Endodermal cell (in vitro differentiated cells): ENCODE results near the gene KIF3B. TPM values are rescaled to one million over a fixed set of nuclear protein-coding genes. Genes with fewer than 3 reads are reported as not detected.

ENCODE experiments used
- DNase-seq: peaks from one replicate; pipeline ENCODE4 v3.0.0-alpha.2; 2017
- H3K27ac ChIP-seq: 2 replicates; pipeline ENCODE4 v1.5.1; 2013; ENCODE audit warnings: mild to moderate bottlenecking, low read depth, low read length, moderate library complexity
- H3K27me3 ChIP-seq: 2 replicates; pipeline ENCODE4 v1.6.1; 2013; ENCODE audit warnings: mild to moderate bottlenecking, low read length, moderate library complexity; ENCODE audit not compliant: insufficient read depth, control insufficient read depth, poor library complexity, severe bottlenecking
- H3K36me3 ChIP-seq: 2 replicates; pipeline ENCODE4 v1.7.0; 2013; ENCODE audit warnings: mild to moderate bottlenecking, low read length, moderate library complexity; ENCODE audit not compliant: control insufficient read depth, insufficient read depth
- H3K4me1 ChIP-seq: one replicate; pipeline ENCODE4 v1.7.0; 2013; ENCODE audit warnings: low read length; ENCODE audit not compliant: control insufficient read depth, insufficient read depth
- H3K4me3 ChIP-seq: 2 replicates; pipeline ENCODE4 v1.5.1; 2013; ENCODE audit warnings: mild to moderate bottlenecking, low read length, moderate library complexity
- H3K9ac ChIP-seq: 2 replicates; pipeline ENCODE4 v1.6.1; 2013; ENCODE audit warnings: mild to moderate bottlenecking, low read length, moderate library complexity; ENCODE audit not compliant: poor library complexity, severe bottlenecking; ENCODE audit errors: extremely low read depth
- H3K9me3 ChIP-seq: 2 replicates; pipeline ENCODE4 v1.6.1; 2013; ENCODE audit warnings: mild to moderate bottlenecking, low read length, moderate library complexity; ENCODE audit not compliant: control insufficient read depth
- H3K27ac Mint-ChIP-seq: 2 replicates; pipeline ENCODE4 v1.8.0; 2020; ENCODE audit warnings: mixed read lengths
- H3K27me3 Mint-ChIP-seq: 2 replicates; pipeline ENCODE4 v1.8.0; 2021; ENCODE audit warnings: mild to moderate bottlenecking, mixed read lengths; ENCODE audit not compliant: insufficient read depth
- H3K36me3 Mint-ChIP-seq: 2 replicates; pipeline ENCODE4 v1.8.0; 2020; ENCODE audit warnings: low read depth, mixed read lengths
- H3K4me1 Mint-ChIP-seq: 2 replicates; pipeline ENCODE4 v1.8.0; 2020; ENCODE audit warnings: mixed read lengths
- H3K4me3 Mint-ChIP-seq: 2 replicates; pipeline ENCODE4 v1.8.0; 2020; ENCODE audit warnings: mild to moderate bottlenecking, moderate library complexity, mixed read lengths
- H3K9me3 Mint-ChIP-seq: 2 replicates; pipeline ENCODE4 v1.8.0; 2020; ENCODE audit warnings: mild to moderate bottlenecking, mixed read lengths
- CTCF ChIP-seq: fragments of 200-600 bp; sonication (generic); conservative IDR thresholded peaks from 2 replicates; pipeline ENCODE4 v1.5.0; 2021; ENCODE audit warnings: antibody characterized with exemption, mild to moderate bottlenecking
- WGBS, 2 experiments: methylation state at CpG; one replicate each; pipeline versions ENCODE4 v1.1.5 to v1.1.7; 2013; ENCODE audit warnings: missing lambda C conversion rate in 2 of 2, mixed read lengths in 1 of 2; ENCODE audit not compliant: insufficient coverage in 1 of 2, insufficient read length in 1 of 2; 5-methylcytosine and 5-hydroxymethylcytosine counted together
- total RNA-seq, 2 donors: library from RNA; stranded (reverse); fragmentation: NEBNext Ultra II Directional in 1 of 2; extraction: Animal tissue kit (Norgen Biotek cat#: 25700) in 1 of 2; gene quantifications; 2 replicates in 1 of 2; 3 replicates in 1 of 2; pipeline ENCODE4 v1.2.1, GENCODE V29; 2021

Gene KIF3B
- total RNA-seq, 2 donors from 2014 or later: 31.4 to 41.1 TPM

DNA sequence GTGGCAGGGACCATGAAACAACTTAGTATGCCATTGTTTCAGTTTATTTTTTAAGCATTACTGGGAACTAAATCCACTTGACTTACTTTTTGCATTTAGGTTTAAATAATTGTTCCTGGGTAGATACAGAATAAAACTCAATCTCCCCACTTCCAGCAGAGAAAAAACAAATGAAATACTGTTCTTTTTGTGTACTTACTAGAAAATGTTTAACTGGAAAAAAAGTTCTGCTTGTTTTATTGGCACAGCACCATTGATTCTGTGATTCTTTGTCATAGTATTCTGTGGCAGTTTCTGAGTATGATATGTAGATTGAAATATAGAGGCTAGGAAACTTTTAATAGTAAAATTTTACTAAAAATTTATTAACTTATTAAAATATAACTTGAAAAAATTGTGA, 90.9 kb downstream of the KIF3B start:
- Mint-ChIP-seq H3K27ac (no peak overlapping the region), H3K9me3 (no peaks in the 10 kb centered on the region), H3K36me3 (peaks cover 34% of the 10 kb centered on the region), H3K4me3 (no peak overlapping the region), H3K4me1 (peaks cover 3% of the 10 kb centered on the region), H3K27me3 (peaks cover 6% of the 10 kb centered on the region)
- H3K36me3 ChIP-seq: peaks cover 57% of the 10 kb centered on the region
- no peak for TF ChIP-seq CTCF
- H3K4me1 ChIP-seq: no peaks in the 10 kb centered on the region
- no peaks in the 10 kb centered on the region for H3K27me3 ChIP-seq
- DNase-seq: no peak
- H3K27ac ChIP-seq: no peak overlapping the region
- no peak overlapping the region for H3K9ac ChIP-seq
- no peaks in the 10 kb centered on the region for H3K9me3 ChIP-seq
- H3K4me3 ChIP-seq: no peak overlapping the region

DNA sequence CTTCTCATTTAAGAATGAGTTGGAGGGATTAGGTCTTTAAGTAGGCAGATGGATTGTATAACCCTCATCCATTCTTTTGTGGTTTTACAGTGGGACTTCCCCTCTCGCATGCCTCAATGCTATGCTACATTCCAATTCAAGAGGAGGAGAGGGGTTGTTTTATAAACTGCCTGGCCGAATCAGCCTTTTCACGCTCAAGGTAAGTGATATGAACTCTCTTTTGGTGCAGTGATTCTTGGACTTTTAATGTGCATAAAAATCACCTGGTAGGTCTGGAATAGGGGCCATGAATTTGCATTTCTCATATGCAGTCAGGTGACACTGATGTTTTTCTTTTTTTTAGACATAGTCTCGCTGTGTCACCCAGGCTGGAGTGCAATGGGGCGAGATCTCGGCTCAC, 91.5 kb downstream of the KIF3B start:
- Histone ChIP-seq H3K36me3 (peaks cover 61% of the 10 kb centered on the region), H3K9me3 (no peaks in the 10 kb centered on the region), H3K9ac (no peak overlapping the region), H3K4me3 (no peak overlapping the region), H3K27ac (no peak overlapping the region), H3K4me1 (no peaks in the 10 kb centered on the region), H3K27me3 (no peaks in the 10 kb centered on the region)
- TF ChIP-seq CTCF: no peak
- Mint-ChIP-seq H3K36me3 (peaks cover 38% of the 10 kb centered on the region), H3K4me3 (no peak overlapping the region), H3K27me3 (peaks cover under 1% of the 10 kb centered on the region), H3K27ac (no peak overlapping the region), H3K4me1 (peaks cover 3% of the 10 kb centered on the region), H3K9me3 (no peaks in the 10 kb centered on the region)
- WGBS, 2 experiments: 90 to 96% methylated on average over 5 to 6 of the region's 6 CpGs
- no peak for DNase-seq

DNA sequence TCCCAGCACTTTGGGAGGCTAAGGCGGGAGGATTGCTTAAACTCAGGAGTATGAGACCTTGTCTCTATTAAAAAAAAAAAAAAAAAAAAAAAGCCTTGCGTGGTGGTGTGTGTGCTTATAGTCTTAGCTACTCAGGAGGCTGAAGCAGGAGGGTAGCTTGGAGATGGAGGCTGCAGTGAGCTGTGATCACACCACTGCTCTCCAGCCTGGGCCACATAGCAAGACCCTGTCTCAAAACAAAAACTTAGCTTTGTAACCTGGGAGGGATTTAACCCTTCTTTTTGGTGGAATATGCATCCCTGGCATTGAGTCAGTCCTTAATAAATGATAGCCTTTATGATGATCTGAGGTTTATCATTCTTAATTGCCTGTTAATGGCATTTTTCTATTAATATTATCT, 93.4 kb downstream of the KIF3B start:
- Mint-ChIP-seq H3K4me3 (no peak overlapping the region), H3K27me3 (no peaks in the 10 kb centered on the region), H3K9me3 (no peaks in the 10 kb centered on the region), H3K4me1 (peaks cover 3% of the 10 kb centered on the region), H3K36me3 (peaks cover 41% of the 10 kb centered on the region), H3K27ac (no peak overlapping the region)
- no peak for TF ChIP-seq CTCF
- Histone ChIP-seq H3K27ac (no peak overlapping the region), H3K27me3 (no peaks in the 10 kb centered on the region), H3K4me1 (no peaks in the 10 kb centered on the region), H3K36me3 (peaks cover 78% of the 10 kb centered on the region), H3K9me3 (no peaks in the 10 kb centered on the region), H3K9ac (no peak overlapping the region), H3K4me3 (no peak overlapping the region)
- 82% methylated on average over 2 of the region's 2 CpGs; no CpG with 5 or more reads in 1 of the 2 experiments for WGBS, 2 experiments
- DNase-seq: peak; percentile 3
